LNCaP clone FGC (cell line): ENCODE results near the gene MSRB1.

ENCODE experiments used
- DNase-seq: peaks from one replicate; pipeline ENCODE4 v3.0.0-alpha.2; 2011; ENCODE audit warnings: low read depth
- H3K4me3 ChIP-seq: 2 replicates; pipeline ENCODE4 v1.5.1; 2011; ENCODE audit warnings: mild to moderate bottlenecking, low read depth, low read length, control low read depth
- CTCF ChIP-seq: IDR thresholded peaks from 2 replicates; pipeline ENCODE4 v1.5.1; 2012; ENCODE audit warnings: mild to moderate bottlenecking; ENCODE audit not compliant: control insufficient read depth, insufficient read depth; ENCODE audit errors: extremely low read depth

Gene MSRB1

GRCh38 chr16:1973461-1974156, 30.6 kb upstream of the MSRB1 start:
- TF ChIP-seq CTCF = no peak
- peak overlapping the region; percentile 95 for H3K4me3 ChIP-seq
- no peak for DNase-seq

- H3K4me3 ChIP-seq = peak overlapping the region; percentile 95
- DNase-seq = no peak
- TF ChIP-seq CTCF = no peak
These were observed 29.5 kb upstream of the MSRB1 start for GRCh38 chr16:1972490-1972877.

- TF ChIP-seq CTCF = 0 out of 2 replicates have a peak, but pooled peaks have one; percentile 8
- peak within 1 kb of the TSS; percentile 95 for H3K4me3 ChIP-seq
- peak; percentile 75 for DNase-seq
These were observed 28.9 kb upstream of the MSRB1 start, which contains the start of gene TBL3 for GRCh38 chr16:1971796-1972489. Gene TBL3 (plus strand): TSS chr16:1972053. CDS start chr16:1972165, 112 bp downstream.

GRCh38 chr16:1968146-1968953, 25.4 kb upstream of the MSRB1 start:
- TF ChIP-seq CTCF = no peak
- no peak for DNase-seq
- no peak overlapping the region for H3K4me3 ChIP-seq

- TF ChIP-seq CTCF = no peak
- peak within 1 kb of the TSS; percentile 96 for H3K4me3 ChIP-seq
- no peak for DNase-seq
These were observed 23.5 kb upstream of the MSRB1 start, which contains the start of gene RNF151 for GRCh38 chr16:1966460-1966859. Gene RNF151 (plus strand): TSS chr16:1966856. CDS start chr16:1966882, 26 bp downstream.

GRCh38 chr16:1965396-1966001, 22.5 kb upstream of the MSRB1 start:
- DNase-seq = no peak
- TF ChIP-seq CTCF = no peak
- H3K4me3 ChIP-seq = peak overlapping the region; percentile 96
